ENCODE data around the gene OLA1.

- TF ChIP-seq FOXJ3 (CRISPR knock-in tag; IDR thresholded peaks at IDR 0.05; ENCODE audit: borderline replicate concordance): no peak
- no peak for TF ChIP-seq FOXK1 (CRISPR knock-in tag; IDR thresholded peaks at IDR 0.05)
- no peak for TF ChIP-seq AFF4 (CRISPR knock-in tag; IDR thresholded peaks at IDR 0.05; ENCODE audit: borderline replicate concordance)
- no peak for TF ChIP-seq CTCF (IDR thresholded peaks at IDR 0.05)
- TF ChIP-seq KAT7 (CRISPR knock-in tag; IDR thresholded peaks at IDR 0.05; ENCODE audit: borderline replicate concordance): no peak
- no peak for TF ChIP-seq TCF7 (CRISPR knock-in tag; IDR thresholded peaks at IDR 0.05; ENCODE audit: low read depth)
- TF ChIP-seq ATF3 (CRISPR knock-in tag; conservative IDR thresholded peaks at IDR 0.05): no peak
- no peak for TF ChIP-seq ATF6 (CRISPR knock-in tag; IDR thresholded peaks at IDR 0.05)
- TF ChIP-seq TP53 (CRISPR knock-in tag; IDR thresholded peaks at IDR 0.05): no peak
- TF ChIP-seq NFE2L1 (CRISPR knock-in tag; IDR thresholded peaks at IDR 0.05): no peak
- TF ChIP-seq MAX (CRISPR knock-in tag; IDR thresholded peaks at IDR 0.05): no peak
Observed at GRCh38 chr2:174122185-174122584, 126.1 kb downstream of the OLA1 start.

Measured in WTC11 (cell line).